ENCODE measurements around the gene SLC25A25.
"Not testable (repeated sequence)": the region's sequence is repeated elsewhere in the genome, so short reads cannot be mapped to it uniquely, and the experiment has no call there.

Gene SLC25A25

DNA sequence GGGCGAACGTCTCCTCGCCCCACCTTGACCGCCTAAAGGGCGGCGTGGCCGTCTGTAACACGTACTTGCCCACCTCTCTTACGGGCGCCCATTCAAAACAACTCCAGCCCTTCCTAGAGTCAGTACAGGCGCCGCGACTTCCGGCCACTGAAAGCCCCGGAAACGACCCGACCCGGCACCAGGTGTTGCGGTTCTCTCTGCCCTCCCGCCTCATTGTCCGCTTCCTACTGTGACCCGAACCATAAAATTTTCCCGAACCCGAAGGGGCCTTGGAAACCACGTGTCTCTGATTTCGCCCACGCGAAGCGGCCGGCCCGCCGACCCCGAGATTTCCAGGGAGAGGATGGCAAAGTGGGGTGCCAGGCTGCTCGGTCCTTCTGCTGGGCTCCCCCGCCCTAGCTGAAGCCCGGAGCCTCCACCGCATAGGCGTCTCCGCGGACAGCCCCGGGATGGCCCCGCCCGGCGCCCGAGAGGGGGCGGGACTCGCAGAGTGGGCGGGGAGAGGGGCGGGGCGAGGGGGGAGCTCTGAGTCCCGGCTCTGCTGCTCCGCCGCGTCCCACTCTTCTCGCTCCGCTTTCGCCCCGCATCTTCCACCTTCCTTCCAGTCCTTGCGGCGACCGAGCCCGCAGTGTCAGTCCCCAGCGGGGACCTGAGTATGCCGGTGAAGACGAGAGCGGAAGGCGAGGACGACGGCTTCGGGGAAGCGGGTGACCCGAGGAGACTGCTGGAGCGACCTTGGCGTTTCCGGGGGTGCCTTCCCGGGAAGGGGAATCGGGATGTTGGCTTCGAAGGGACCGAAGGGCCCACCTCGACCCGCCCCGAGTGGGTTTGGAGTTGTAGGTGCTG is 60.2 kb downstream of the SLC25A25 start:
- DNase-seq: peak; percentile 94

DNA sequence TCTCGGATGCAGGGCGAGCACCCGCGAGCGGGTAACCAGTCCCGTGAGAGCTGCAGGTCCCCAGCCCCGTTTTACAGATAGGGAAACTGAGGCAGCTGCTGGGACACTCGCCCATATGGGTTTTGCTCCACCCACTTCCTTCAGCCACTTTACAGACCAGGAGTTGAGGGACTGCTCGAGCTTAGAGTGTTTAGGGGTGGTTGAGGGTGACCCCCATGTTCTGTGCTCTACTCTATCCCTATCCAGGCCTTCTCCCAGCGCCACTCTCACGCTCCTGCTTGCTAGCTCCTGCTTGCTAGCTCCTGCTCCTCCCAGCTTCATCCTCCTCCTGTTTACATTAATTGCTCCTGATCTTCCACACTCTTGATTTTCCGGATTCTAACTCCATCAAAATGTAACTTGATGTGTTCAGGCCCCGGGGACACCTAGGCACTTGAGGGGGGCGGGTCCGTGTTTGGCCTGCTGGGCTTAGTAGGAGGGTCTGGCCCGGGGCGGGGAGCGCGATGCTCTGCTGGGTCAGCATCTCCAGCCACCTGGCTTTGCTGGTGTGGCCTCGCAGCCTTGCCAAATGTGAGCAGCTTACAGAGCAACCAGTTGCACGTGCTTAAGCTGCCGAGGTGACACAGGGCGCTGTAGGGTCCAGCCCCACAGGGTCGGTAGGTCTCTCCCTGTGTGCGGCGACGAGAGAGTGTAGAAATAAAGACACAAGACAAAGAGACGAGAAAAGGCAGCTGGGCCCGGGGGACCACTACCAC is 61.0 kb downstream of the SLC25A25 start:
- no peak for DNase-seq

GRCh38 chr9:128129976-128130590 is 62.1 kb downstream of the SLC25A25 start:
- peak; percentile 4 for DNase-seq

DNA sequence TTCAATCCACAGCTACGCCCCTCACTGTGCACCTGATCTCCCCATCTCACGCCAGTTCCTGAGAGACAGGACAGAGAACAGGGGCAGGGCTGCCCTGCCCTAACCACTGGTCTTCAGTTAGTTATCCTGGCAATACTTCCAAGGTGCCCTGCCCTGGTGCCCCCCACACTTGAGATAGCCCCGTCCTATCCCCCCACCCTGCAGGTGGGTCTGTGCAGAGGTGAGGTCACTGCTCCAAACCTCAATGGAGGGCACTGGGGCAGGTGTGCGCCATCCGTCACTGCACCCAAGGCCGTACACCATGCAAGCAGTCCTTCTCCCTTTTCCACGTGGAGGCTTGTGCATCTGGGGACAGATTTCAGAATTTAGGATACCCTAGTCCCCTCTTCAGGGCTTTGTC is 62.6 kb downstream of the SLC25A25 start:
- not testable (repeated sequence) for DNase-seq

- DNase-seq: not testable (repeated sequence)
These were observed 63.3 kb downstream of the SLC25A25 start for GRCh38 chr9:128131346-128131745.

DNA sequence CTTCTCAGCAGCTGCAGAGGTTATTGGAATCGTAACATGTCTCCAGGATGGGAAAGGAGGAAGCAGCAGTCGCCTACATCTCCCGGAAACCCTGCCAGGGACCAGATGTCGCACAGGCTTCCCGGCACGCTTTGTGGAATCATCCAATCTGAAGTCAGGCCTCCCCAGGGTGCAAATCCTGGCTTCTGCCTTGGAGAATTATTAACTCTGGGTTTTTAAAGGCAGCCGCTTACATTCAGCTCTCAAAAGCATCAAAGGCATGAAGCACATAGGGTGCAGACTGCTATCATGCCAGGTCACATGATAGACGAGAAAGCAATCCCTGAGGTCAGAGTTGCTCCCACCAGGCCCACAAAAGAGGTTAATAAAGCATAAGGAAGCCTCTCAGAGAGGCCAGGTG is 64.1 kb downstream of the SLC25A25 start:
- not testable (repeated sequence) for DNase-seq

DNA sequence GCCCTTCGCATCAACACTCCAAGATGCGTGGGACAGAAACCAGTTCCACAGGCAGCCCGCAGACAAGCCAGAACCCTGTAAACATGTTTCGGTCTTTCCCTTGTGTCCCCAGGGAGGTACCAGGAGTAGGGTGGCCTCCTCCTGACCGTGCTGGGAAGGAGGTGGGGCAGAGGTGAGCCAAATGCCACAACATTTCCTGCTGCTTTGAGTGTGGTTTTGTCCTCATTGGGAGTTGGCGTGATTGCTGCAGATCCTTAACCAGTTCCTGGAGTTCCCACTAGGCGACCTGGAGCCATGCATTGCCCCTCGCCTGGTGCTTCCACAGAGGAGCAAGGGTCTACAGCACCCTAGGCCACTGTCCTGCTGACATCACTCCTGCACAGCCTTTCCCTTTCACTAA is 67.5 kb downstream of the SLC25A25 start:
- not testable (repeated sequence) for DNase-seq

DNA sequence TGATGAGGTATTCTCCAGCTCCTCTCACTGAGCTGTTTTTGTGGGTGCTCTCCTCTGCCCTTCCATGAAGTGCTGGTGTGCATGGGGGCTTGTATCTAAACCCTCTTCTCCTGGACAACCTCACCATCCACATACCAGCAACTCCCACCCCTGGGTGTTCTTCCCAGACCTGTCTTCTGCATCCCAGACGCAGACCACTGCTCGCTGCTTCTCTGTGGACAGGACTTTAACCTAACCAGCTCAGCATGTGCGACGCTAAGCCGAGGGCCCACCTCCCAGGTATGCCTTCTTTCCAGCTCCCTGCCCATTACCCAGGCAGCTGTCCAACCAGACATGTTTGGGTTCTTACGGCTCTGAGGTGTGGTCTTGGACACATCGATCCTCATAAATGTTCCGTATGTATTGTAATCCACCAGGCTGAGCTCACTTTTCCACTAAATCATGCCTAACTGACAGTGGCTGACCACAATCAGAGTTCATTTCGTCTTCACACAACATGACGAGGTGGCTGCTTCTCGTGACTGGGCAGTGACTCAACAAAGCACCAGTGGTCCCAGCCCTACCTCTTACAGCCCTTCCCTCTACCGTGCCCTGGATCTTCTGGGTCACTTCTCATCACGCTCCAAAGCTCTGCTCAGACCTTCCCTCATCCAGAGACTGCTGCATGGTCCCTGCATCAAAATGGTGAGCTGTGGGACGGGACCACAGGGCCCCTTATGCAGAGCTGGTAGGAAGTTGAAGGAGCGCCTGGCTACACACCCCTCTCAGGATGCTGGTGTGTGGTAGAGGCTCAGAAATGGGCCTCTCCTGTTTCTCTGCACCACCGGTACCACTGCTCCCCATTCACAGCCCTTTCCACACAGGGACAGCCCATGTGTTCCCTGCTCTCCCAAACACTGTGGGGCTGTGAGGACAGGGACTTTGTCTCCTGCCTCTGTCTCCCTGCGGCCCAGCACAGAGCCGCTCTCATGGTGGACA is 69.1 kb downstream of the SLC25A25 start:
- DNase-seq: peak; percentile 44

DNA sequence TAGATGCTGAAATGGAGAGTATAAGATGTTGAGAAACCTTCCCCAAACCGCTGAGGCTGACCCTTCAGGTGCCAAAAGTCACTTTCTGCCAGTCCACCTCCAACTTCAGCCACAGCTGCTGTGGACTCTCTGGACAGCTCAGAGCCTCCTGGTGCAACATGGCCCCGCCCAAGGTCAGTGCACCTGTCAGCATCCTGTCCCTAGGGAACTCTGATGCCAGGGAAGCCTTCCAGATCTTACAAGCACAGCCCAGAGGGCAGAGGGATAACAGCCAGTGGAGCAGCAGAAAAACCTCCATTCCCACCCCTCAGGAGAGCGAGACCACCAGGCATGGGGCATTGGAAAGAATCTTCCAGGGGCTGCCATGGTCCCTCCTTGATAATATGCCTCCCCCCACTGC is 70.0 kb downstream of the SLC25A25 start:
- DNase-seq: no peak

- DNase-seq: no peak
These were observed 71.6 kb downstream of the SLC25A25 start for GRCh38 chr9:128139621-128140020.

DNA sequence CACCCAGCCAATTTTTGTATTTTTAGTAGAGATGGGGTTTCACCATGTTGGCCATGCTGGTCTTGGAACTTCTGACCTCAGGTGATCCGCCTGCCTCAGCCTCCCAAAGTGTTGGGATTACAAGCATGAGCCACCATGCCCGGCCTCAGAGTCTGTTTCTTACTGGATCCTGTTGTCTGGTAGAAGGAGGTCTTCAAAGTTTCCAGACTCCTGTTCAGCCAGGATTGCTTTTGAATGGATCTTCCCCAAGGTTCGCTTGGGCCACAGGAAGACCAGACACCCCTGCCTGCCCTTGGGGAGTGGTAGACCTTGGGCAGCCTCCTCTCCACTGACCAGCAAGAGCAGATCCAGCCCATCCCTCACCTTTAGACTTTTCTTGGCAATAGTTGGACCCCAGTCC is 73.6 kb downstream of the SLC25A25 start:
- no peak for DNase-seq

DNA sequence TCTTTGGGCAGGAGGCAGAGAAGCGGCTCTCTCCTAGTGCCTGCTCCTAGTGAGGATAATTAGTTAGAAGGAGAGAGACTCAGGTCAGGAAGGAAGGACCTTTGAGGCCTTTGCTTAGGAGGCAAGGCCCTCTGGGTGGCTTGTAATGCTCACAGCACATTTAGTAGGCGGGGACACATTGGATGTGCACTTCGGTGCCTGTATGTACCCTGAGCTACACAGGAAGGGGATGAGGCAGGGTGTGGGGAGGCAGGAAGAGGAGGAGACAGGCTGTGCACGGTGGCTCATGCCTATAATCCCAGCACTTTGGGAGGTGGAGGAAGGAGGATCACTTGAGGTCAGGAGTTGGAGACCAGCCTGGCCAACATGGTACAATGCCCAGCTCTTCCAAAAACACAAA is 74.0 kb downstream of the SLC25A25 start:
- DNase-seq: no peak

- DNase-seq: no peak
These were observed 74.6 kb downstream of the SLC25A25 start for GRCh38 chr9:128142596-128142995.

GRCh38 chr9:128143525-128144238 is 75.7 kb downstream of the SLC25A25 start:
- DNase-seq: no peak

GRCh38 chr9:128144239-128145181 is 76.5 kb downstream of the SLC25A25 start:
- DNase-seq: no peak

GRCh38 chr9:128145536-128145935 is 77.5 kb downstream of the SLC25A25 start:
- DNase-seq: no peak

DNA sequence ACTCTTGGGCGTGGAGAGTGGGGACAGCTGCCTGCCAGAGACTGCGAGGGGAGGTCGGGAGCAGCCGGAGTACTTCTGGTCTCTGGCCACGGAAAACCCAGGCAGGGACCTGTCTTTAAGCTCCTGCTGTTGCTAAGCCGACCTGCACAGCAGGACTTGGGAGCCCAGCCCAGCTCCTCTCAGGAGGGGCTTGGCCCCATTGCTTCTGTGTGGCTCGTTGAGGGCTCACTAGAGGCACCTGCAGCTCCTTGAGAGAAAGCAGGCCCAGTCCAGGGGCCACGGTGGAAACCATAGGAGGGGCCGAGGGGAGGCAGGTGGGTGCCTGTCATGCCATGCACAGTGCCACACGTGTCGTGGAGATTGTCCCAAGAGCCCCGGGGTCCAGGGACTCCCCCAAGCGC is 77.9 kb downstream of the SLC25A25 start:
- no peak for DNase-seq

DNA sequence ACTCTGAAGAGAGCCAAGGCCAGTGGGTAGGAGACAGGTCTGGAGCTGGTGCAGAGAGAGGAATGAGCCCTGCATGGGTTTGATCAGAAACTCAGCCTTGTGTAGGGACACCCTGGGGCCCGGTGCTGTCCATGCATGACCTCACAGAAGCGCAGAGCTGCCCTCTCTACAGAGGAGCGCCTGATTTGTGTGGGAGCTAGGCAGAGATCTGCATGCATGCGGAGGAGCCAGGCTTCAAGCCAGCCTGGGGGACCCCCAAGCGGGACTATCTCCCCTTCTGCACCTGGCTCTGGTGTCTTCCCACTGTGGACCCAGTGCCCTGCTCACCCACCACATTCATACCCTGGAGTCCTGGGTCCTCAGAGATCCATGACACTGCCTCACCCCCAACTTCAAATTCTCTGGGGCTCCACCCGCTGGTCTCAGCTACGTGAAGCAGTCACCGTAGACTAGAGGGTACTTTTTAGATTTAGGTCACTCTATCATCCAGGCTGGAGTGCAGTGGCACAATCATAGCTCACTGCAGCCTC is 78.6 kb downstream of the SLC25A25 start:
- no peak for DNase-seq

GRCh38 chr9:128148509-128149000 is 80.5 kb downstream of the SLC25A25 start:
- DNase-seq: no peak
